GM21515 (cell line): Measurements from ENCODE around the gene ZMYND15.

Experiments
- ATAC-seq: cut with Tn5 transposase; IDR thresholded peaks from one replicate; pipeline ENCODE4 v1.9.1; 2021; ENCODE audit not compliant: unreplicated experiment

The ZMYND15 gene

DNA sequence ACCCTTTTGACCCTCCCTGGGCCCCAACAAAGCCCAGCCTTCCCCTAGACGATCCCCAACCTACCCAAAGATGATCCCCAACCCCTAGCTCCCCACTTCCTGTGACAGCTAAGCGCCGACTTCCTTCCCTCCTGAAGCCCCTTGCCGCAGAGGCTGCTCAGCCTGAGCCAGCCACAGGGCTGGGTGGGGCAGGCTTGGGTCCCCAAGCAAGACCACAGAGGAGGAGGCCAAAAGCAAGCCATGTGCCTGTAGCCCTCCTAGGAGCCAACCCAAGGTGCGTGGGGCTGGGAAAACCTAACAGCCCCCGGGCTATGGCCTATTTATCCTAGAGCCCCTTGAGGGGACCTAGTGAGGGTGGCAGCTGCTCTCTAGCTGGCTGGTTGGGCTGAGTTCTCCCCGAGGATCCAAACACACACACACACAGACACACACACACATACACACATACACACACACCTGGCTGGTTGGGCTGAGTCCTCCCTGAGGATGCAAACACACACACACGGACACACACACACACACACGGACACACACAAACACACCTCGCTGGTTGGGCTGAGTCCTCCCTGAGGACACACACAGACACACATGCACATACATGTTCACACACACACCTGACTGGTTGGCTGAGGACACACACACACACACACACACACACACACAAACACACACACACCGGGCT is 24.4 kb upstream of the ZMYND15 start:
- ATAC-seq = no peak

GRCh38 chr17:4716081-4716480 is 23.6 kb upstream of the ZMYND15 start:
- no peak for ATAC-seq

- ATAC-seq = no peak
Measured at GRCh38 chr17:4717791-4718190, 21.8 kb upstream of the ZMYND15 start.

DNA sequence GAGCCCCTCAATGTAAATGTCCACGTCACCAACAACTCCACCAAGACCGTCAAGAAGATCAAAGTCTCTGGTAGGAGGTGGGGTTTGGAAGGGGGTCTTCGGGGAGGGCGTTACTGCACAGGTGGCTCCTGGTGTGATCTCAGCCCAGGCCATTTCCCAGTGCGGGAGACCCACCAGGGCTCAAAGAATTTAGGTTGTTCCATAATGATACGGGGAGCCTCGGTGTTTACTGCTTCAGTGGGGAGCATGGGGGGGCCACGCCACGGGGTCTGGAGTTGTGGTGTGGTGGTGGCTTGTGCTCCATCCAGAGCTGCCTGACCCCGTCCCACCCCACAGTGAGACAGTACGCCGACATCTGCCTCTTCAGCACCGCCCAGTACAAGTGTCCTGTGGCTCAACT is 21.4 kb upstream of the ZMYND15 start:
- no peak for ATAC-seq

GRCh38 chr17:4719146-4719545 is 20.5 kb upstream of the ZMYND15 start:
- no peak for ATAC-seq

DNA sequence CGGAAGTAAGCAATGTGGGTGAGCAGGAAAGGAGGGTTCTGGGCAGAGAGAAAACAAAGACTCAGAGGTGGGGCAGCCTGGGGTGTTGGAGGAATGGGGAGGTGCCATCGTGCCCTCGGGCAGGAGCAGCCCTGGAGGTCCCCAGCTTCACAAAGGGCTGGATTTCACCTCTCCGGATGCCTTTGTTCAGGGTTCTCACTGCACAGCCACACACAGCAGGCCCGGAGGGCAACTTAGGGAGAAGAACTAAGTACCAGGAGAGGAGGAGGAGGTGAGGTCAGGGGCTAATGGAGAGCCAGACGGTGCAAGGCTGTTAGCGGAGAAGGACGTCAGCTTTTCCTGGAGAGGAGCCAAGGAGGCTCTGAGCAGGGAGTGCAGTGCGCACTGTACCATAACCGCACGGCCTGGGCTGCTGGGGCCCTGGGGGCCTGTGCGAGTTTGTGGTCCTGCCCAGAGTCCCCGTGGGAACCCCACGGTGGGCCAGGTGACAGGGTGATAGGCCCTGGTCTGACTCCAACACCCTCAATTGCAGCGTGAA is 19.9 kb upstream of the ZMYND15 start:
- no peak for ATAC-seq

- ATAC-seq = no peak
Measured at GRCh38 chr17:4720787-4721186, 18.8 kb upstream of the ZMYND15 start.

- ATAC-seq = no peak
Measured at GRCh38 chr17:4721203-4722135, 18.2 kb upstream of the ZMYND15 start.

GRCh38 chr17:4722678-4723240 is 16.9 kb upstream of the ZMYND15 start:
- no peak for ATAC-seq

GRCh38 chr17:4724650-4725049 is 15.0 kb upstream of the ZMYND15 start:
- no peak for ATAC-seq

DNA sequence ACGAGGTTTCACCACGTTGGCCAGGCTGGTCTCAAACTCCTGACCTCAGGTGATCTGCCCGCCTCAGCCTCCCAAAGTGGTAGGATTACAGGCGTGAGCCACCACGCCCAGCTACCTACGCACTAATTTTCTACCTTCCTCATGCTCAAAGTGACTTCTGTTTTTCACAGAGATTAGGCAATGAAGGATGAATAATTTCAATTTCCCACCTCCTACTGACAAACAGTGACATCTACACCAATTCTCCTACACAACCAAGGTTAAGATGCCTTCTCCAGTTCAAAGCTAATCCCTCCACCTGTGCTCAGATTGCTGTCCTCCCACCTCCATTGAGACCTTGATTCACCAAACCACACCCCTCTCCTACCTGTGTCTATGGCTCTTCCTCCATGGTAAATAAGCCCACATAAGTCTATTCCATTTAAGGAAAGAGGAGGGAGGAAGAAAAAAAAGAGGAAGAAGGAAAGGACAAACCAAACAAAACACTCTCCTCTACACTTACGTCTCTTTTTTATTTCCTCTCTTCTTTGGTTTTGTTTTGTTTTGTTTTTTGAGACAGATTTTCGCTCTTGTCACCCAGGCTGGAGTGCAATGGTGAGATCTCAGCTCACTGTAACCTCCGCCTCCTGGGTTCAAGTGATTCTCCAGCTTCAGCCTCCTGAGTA is 13.9 kb upstream of the ZMYND15 start:
- no peak for ATAC-seq

DNA sequence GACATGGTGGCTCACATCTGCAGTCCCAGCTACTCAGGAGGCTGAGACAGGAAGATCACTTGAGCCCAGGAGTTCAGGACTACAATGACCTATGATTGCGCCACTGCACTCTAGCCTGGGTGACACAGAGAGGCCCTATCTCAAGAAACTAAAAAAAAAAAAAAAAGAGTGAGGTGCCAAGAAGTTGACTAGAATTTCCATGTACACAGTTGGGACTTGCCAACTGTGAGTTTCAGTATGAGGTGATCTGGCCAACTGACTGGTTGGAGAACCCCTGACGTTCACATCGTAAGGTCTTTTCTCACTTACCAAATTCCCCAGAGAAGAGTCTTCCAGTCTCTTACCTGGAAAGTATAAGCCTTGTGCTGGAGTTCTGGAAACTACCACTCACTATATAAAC is 11.5 kb upstream of the ZMYND15 start:
- no peak for ATAC-seq

- ATAC-seq = no peak
Measured at GRCh38 chr17:4733073-4733531, 6.5 kb upstream of the ZMYND15 start.

- no peak for ATAC-seq
Measured at GRCh38 chr17:4734857-4735475, 4.7 kb upstream of the ZMYND15 start.

GRCh38 chr17:4735876-4736651 is 3.6 kb upstream of the ZMYND15 start:
- no peak for ATAC-seq

- no peak for ATAC-seq
Measured at GRCh38 chr17:4738136-4739121, 1.2 kb upstream of the ZMYND15 start.

DNA sequence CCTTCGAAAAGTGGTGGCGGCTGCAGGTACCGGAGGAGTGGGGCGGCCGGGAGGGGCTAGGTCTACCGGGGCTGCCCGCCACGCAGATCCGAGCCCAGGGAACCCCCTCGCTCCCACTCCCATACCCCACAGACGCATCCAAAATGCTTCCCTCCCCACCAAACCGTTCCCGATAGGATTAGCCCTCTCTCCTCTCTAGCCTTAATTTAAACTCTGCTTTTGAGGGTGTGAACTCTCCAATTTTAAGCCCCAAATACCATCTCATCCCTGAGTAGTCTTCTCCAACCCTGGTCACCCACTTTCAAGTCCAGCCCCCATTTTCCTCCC is 355 bp downstream of the ZMYND15 start:
- ATAC-seq = no peak

GRCh38 chr17:4740584-4740983 is 951 bp downstream of the ZMYND15 start:
- no peak for ATAC-seq

- ATAC-seq = no peak
Measured at GRCh38 chr17:4741544-4741943, 1.9 kb downstream of the ZMYND15 start.
